ENCODE data around the gene OLIG2.
A peak's percentile ranks its signal among the peaks of the same experiment; 100 is the strongest.

Gene OLIG2

GRCh38 chr21:33025489-33026442 is at the start of gene OLIG2:
TSS of gene OLIG2 (plus strand) at chr21:33025935. CDS start at chr21:33026863, 928 bp downstream.
- Mint-ChIP-seq H3K27ac (peak within 1 kb of the TSS; percentile 67), H3K9me3 (no peaks in the 10 kb centered on the region), H3K4me3 (no peak within 1 kb of the TSS), H3K36me3 (ENCODE audit: low read depth) (peaks cover 8% of the 10 kb centered on the region), H3K4me1 (ENCODE audit: low read depth) (peaks cover 11% of the 10 kb centered on the region), H3K27me3 (ENCODE audit: low read depth) (peaks cover 86% of the 10 kb centered on the region)

GRCh38 chr21:32976791-32977190 is 48.9 kb upstream of the OLIG2 start:
- H3K27me3 Mint-ChIP-seq (ENCODE audit: low read depth): peaks cover 18% of the 10 kb centered on the region
- no peaks in the 10 kb centered on the region for H3K36me3 Mint-ChIP-seq (ENCODE audit: low read depth)
- H3K4me1 Mint-ChIP-seq (ENCODE audit: low read depth): no peaks in the 10 kb centered on the region
- H3K27ac Mint-ChIP-seq: no peak overlapping the region
- no peaks in the 10 kb centered on the region for H3K9me3 Mint-ChIP-seq
- no peak overlapping the region for H3K4me3 Mint-ChIP-seq

GRCh38 chr21:32977216-32977615 is 48.5 kb upstream of the OLIG2 start:
- Mint-ChIP-seq H3K9me3 (no peaks in the 10 kb centered on the region), H3K27ac (no peak overlapping the region), H3K4me1 (ENCODE audit: low read depth) (no peaks in the 10 kb centered on the region), H3K36me3 (ENCODE audit: low read depth) (no peaks in the 10 kb centered on the region), H3K27me3 (ENCODE audit: low read depth) (peaks cover 18% of the 10 kb centered on the region), H3K4me3 (no peak overlapping the region)

GRCh38 chr21:32978331-32979270 is 47.1 kb upstream of the OLIG2 start:
- Mint-ChIP-seq H3K36me3 (ENCODE audit: low read depth) (no peaks in the 10 kb centered on the region), H3K9me3 (no peaks in the 10 kb centered on the region), H3K27ac (no peak overlapping the region), H3K4me3 (no peak overlapping the region), H3K4me1 (ENCODE audit: low read depth) (no peaks in the 10 kb centered on the region), H3K27me3 (ENCODE audit: low read depth) (peaks cover 8% of the 10 kb centered on the region)

- Mint-ChIP-seq H3K27ac (no peak overlapping the region), H3K9me3 (no peaks in the 10 kb centered on the region), H3K36me3 (ENCODE audit: low read depth) (no peaks in the 10 kb centered on the region), H3K27me3 (ENCODE audit: low read depth) (peaks cover 7% of the 10 kb centered on the region), H3K4me3 (no peak overlapping the region), H3K4me1 (ENCODE audit: low read depth) (no peaks in the 10 kb centered on the region)
Observed at GRCh38 chr21:32979598-32980268, 46.0 kb upstream of the OLIG2 start.

GRCh38 chr21:32981096-32981495 is 44.6 kb upstream of the OLIG2 start:
- no peak overlapping the region for H3K4me3 Mint-ChIP-seq
- H3K27me3 Mint-ChIP-seq (ENCODE audit: low read depth): peaks cover 4% of the 10 kb centered on the region
- no peaks in the 10 kb centered on the region for H3K36me3 Mint-ChIP-seq (ENCODE audit: low read depth)
- no peaks in the 10 kb centered on the region for H3K4me1 Mint-ChIP-seq (ENCODE audit: low read depth)
- H3K9me3 Mint-ChIP-seq: no peaks in the 10 kb centered on the region
- H3K27ac Mint-ChIP-seq: no peak overlapping the region

- Mint-ChIP-seq H3K36me3 (ENCODE audit: low read depth) (no peaks in the 10 kb centered on the region), H3K4me1 (ENCODE audit: low read depth) (no peaks in the 10 kb centered on the region), H3K9me3 (no peaks in the 10 kb centered on the region), H3K27ac (no peak overlapping the region), H3K27me3 (ENCODE audit: low read depth) (peaks cover 43% of the 10 kb centered on the region), H3K4me3 (no peak overlapping the region)
Observed at GRCh38 chr21:32990666-32991065, 35.1 kb upstream of the OLIG2 start.

- Mint-ChIP-seq H3K36me3 (ENCODE audit: low read depth) (no peaks in the 10 kb centered on the region), H3K4me3 (no peak overlapping the region), H3K9me3 (no peaks in the 10 kb centered on the region), H3K27ac (no peak overlapping the region), H3K27me3 (ENCODE audit: low read depth) (peaks cover 45% of the 10 kb centered on the region), H3K4me1 (ENCODE audit: low read depth) (no peaks in the 10 kb centered on the region)
Observed at GRCh38 chr21:32991361-32991760, 34.4 kb upstream of the OLIG2 start.

- peaks cover 39% of the 10 kb centered on the region for H3K27me3 Mint-ChIP-seq (ENCODE audit: low read depth)
- H3K36me3 Mint-ChIP-seq (ENCODE audit: low read depth): no peaks in the 10 kb centered on the region
- no peaks in the 10 kb centered on the region for H3K4me1 Mint-ChIP-seq (ENCODE audit: low read depth)
- H3K9me3 Mint-ChIP-seq: no peaks in the 10 kb centered on the region
- no peak overlapping the region for H3K27ac Mint-ChIP-seq
- no peak overlapping the region for H3K4me3 Mint-ChIP-seq
Observed at GRCh38 chr21:32993894-32994293, 31.8 kb upstream of the OLIG2 start.

GRCh38 chr21:32994305-32994704 is 31.4 kb upstream of the OLIG2 start:
- H3K36me3 Mint-ChIP-seq (ENCODE audit: low read depth): no peaks in the 10 kb centered on the region
- no peak overlapping the region for H3K4me3 Mint-ChIP-seq
- H3K9me3 Mint-ChIP-seq: no peaks in the 10 kb centered on the region
- H3K27me3 Mint-ChIP-seq (ENCODE audit: low read depth): peaks cover 40% of the 10 kb centered on the region
- H3K27ac Mint-ChIP-seq: no peak overlapping the region
- H3K4me1 Mint-ChIP-seq (ENCODE audit: low read depth): no peaks in the 10 kb centered on the region

GRCh38 chr21:33007747-33008146 is 18.0 kb upstream of the OLIG2 start:
- H3K9me3 Mint-ChIP-seq: no peaks in the 10 kb centered on the region

GRCh38 chr21:33008333-33009051 is 17.2 kb upstream of the OLIG2 start:
- Mint-ChIP-seq H3K9me3 (no peaks in the 10 kb centered on the region), H3K36me3 (ENCODE audit: low read depth) (no peaks in the 10 kb centered on the region), H3K27me3 (ENCODE audit: low read depth) (peaks cover 18% of the 10 kb centered on the region), H3K4me1 (ENCODE audit: low read depth) (no peaks in the 10 kb centered on the region), H3K27ac (no peak overlapping the region), H3K4me3 (no peak overlapping the region)

More at GRCh38 chr21:33007747-33008146, 18.0 kb upstream of the OLIG2 start:
- H3K27ac Mint-ChIP-seq: no peak overlapping the region
- H3K36me3 Mint-ChIP-seq (ENCODE audit: low read depth): no peaks in the 10 kb centered on the region
- no peaks in the 10 kb centered on the region for H3K4me1 Mint-ChIP-seq (ENCODE audit: low read depth)
- peaks cover 21% of the 10 kb centered on the region for H3K27me3 Mint-ChIP-seq (ENCODE audit: low read depth)
- no peak overlapping the region for H3K4me3 Mint-ChIP-seq

- peaks cover 27% of the 10 kb centered on the region for H3K27me3 Mint-ChIP-seq (ENCODE audit: low read depth)
Observed at GRCh38 chr21:33010931-33011330, 14.8 kb upstream of the OLIG2 start.

GRCh38 chr21:33011462-33011861 is 14.3 kb upstream of the OLIG2 start:
- Mint-ChIP-seq H3K36me3 (ENCODE audit: low read depth) (no peaks in the 10 kb centered on the region), H3K4me3 (no peak overlapping the region), H3K27me3 (ENCODE audit: low read depth) (peaks cover 33% of the 10 kb centered on the region), H3K4me1 (ENCODE audit: low read depth) (no peaks in the 10 kb centered on the region), H3K9me3 (no peaks in the 10 kb centered on the region), H3K27ac (no peak overlapping the region)

More at GRCh38 chr21:33010931-33011330, 14.8 kb upstream of the OLIG2 start:
- Mint-ChIP-seq H3K4me1 (ENCODE audit: low read depth) (no peaks in the 10 kb centered on the region), H3K36me3 (ENCODE audit: low read depth) (no peaks in the 10 kb centered on the region), H3K4me3 (no peak overlapping the region), H3K27ac (no peak overlapping the region), H3K9me3 (no peaks in the 10 kb centered on the region)
